ENCODE measurements around the gene GRM5.

The GRM5 gene

DNA sequence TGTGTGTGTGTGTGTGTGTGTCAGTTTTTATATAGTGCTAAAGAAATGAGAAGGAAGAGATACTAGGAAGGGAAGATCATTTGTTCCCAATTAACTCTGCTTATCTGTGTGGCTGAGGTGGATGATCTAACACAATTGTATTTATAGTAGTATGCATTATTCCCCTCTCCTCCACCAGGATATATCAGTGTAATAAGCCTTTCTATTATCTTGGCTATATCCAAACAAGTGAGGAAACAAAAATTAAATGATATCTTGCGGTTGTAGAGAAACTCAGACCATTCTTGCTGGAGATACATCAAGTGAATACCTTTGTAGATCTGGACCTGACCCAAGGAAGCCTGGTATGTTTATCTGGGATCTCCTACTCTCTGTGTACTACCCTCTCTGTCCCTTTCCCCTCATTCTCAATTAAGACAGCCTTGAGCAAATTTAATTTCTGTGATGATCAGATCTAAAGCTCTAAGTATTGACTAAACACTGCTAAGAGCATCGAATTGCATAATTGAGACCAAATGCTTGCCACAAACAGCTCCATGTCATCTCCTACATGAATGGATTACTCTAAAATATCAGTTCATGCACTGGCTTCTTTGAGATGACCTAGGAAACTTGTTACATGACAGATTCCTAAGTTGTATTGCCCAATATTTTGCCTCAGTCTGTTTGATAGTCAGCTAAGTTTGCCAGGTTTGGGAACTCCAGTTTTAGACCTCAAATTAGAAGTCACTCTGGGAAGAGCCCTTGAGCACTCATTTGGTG lies 543.0 kb downstream of the GRM5 start:
- no peak for DNase-seq (ENCODE audit: insufficient read length, low spot score)
- no peak for FAIRE-seq

DNA sequence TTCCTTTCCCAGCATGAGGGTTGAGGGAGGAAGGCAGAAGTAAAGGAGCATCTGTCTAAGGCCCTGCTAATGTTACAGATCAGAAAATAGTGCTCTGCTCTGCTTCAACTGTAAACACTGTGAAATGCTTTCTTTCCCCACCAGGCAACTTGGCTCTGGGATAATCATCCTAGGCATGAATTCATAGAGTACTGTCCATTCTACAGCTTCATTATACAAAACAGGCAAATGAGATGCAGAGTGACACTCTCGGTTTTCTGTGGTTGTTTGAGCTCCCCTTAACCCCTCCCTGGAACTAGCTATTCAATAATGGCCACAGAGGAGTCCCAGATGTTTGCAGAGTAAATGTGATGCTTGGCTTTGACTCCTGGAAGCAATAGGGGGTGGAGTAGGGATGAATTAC lies 544.0 kb downstream of the GRM5 start:
- FAIRE-seq (peak; percentile 13), DNase-seq (ENCODE audit: insufficient read length, low spot score) (no peak)
- no peak for TF ChIP-seq POLR2AphosphoS5 (IDR thresholded peaks at IDR 0.05; ENCODE audit: low read depth, low read length)
- TF ChIP-seq POLR2A (IDR thresholded peaks at IDR 0.05; ENCODE audit: low read depth, low read length), result no peak
- TF ChIP-seq TAF1 (IDR thresholded peaks at IDR 0.05; ENCODE audit: low read depth, low read length), result no peak

More for the DNA sequence above, 543.0 kb downstream of the GRM5 start:
- TF ChIP-seq PAX5 (IDR thresholded peaks at IDR 0.05; ENCODE audit: insufficient read depth, low read length, severe bottlenecking) (no peak), POLR2A (IDR thresholded peaks at IDR 0.05; ENCODE audit: low read depth, low read length) (no peak), POLR2AphosphoS5 (IDR thresholded peaks at IDR 0.05; ENCODE audit: low read depth, low read length) (no peak), POU2F2 (IDR thresholded peaks at IDR 0.05; ENCODE audit: low read depth, low read length) (no peak), SPI1 (IDR thresholded peaks at IDR 0.05; ENCODE audit: low read depth, low read length) (no peak), TAF1 (IDR thresholded peaks at IDR 0.05; ENCODE audit: low read depth, low read length) (no peak)

GRCh38 chr11:88521399-88521798 lies 544.4 kb downstream of the GRM5 start:
- TF ChIP-seq PAX5 (IDR thresholded peaks at IDR 0.05; ENCODE audit: insufficient read depth, low read length, severe bottlenecking) (no peak), POU2F2 (IDR thresholded peaks at IDR 0.05; ENCODE audit: low read depth, low read length) (no peak), POLR2AphosphoS5 (IDR thresholded peaks at IDR 0.05; ENCODE audit: low read depth, low read length) (no peak), SPI1 (IDR thresholded peaks at IDR 0.05; ENCODE audit: low read depth, low read length) (no peak), POLR2A (IDR thresholded peaks at IDR 0.05; ENCODE audit: low read depth, low read length) (no peak), TAF1 (IDR thresholded peaks at IDR 0.05; ENCODE audit: low read depth, low read length) (no peak)
- DNase-seq (ENCODE audit: insufficient read length, low spot score) (no peak), FAIRE-seq (no peak)

DNA sequence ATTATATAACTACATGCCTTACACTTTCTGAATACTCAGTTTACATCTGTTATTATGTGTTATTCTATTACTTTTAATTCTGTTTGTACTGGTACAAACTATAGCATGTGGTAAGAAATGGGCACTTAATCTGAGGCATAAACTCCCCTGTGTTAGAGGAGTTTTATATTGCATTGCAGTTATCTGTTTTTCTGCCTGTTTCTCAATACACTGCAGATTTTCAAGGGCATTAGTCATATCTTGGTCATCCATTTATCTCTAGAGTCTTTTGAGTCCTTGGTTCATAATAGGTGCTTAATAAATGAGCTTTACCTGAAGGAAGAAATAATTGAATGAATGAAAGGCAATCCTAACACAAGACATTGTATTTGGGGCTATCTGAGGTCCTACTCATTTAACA lies 545.4 kb downstream of the GRM5 start:
- FAIRE-seq (no peak), DNase-seq (ENCODE audit: insufficient read length, low spot score) (no peak)
- TF ChIP-seq SPI1 (IDR thresholded peaks at IDR 0.05; ENCODE audit: low read depth, low read length) (no peak), PAX5 (IDR thresholded peaks at IDR 0.05; ENCODE audit: insufficient read depth, low read length, severe bottlenecking) (no peak), POU2F2 (IDR thresholded peaks at IDR 0.05; ENCODE audit: low read depth, low read length) (no peak), POLR2A (IDR thresholded peaks at IDR 0.05; ENCODE audit: low read depth, low read length) (no peak), TAF1 (IDR thresholded peaks at IDR 0.05; ENCODE audit: low read depth, low read length) (no peak), POLR2AphosphoS5 (IDR thresholded peaks at IDR 0.05; ENCODE audit: low read depth, low read length) (no peak)

DNA sequence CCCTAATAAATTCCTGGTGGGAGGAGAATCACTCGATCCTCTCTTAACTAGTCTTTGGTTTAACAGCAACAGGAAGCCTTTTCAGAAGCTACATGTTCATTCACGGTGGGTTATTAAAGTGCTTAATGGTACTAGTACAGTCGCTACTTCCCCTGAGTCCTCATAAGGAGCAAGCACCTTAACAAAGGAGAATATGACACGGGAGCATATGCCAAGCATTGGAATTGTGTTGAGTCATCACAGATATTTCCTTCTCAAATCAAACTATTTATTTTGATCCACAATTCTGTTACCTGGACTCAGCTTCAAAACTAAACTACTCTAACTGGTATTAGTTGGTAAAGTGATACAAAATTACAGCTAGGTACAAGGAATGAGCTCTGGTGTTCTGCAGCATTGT lies 550.8 kb downstream of the GRM5 start:
- DNase-seq (ENCODE audit: insufficient read length, low spot score) (no peak), FAIRE-seq (no peak)
- TF ChIP-seq SPI1 (IDR thresholded peaks at IDR 0.05; ENCODE audit: low read depth, low read length) (no peak), TAF1 (IDR thresholded peaks at IDR 0.05; ENCODE audit: low read depth, low read length) (no peak), POU2F2 (IDR thresholded peaks at IDR 0.05; ENCODE audit: low read depth, low read length) (no peak), POLR2A (IDR thresholded peaks at IDR 0.05; ENCODE audit: low read depth, low read length) (no peak), PAX5 (IDR thresholded peaks at IDR 0.05; ENCODE audit: insufficient read depth, low read length, severe bottlenecking) (no peak), POLR2AphosphoS5 (IDR thresholded peaks at IDR 0.05; ENCODE audit: low read depth, low read length) (no peak)

DNA sequence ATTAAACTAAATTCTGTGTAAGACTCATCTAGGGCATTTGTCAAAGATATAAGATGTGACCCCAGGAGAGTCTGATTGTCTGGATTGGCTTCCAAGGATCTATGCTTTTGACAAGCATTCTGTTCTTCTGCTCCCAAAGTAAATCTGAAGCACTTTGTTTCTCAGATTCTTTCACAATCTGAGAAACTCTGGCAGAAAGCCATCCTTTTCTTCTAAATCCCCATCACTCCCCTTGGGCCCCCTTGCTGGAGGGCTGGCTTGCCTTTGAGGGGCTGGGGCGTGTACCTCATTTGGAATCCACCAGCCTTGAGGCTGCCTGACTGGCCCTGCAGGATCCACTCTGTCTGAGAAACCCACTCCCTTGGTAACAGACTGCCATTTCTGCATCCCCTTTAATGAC lies 554.8 kb downstream of the GRM5 start:
- FAIRE-seq, result no peak
- DNase-seq (ENCODE audit: insufficient read length, low spot score), result no peak
- TF ChIP-seq PAX5 (IDR thresholded peaks at IDR 0.05; ENCODE audit: insufficient read depth, low read length, severe bottlenecking) (no peak), POU2F2 (IDR thresholded peaks at IDR 0.05; ENCODE audit: low read depth, low read length) (no peak)

DNA sequence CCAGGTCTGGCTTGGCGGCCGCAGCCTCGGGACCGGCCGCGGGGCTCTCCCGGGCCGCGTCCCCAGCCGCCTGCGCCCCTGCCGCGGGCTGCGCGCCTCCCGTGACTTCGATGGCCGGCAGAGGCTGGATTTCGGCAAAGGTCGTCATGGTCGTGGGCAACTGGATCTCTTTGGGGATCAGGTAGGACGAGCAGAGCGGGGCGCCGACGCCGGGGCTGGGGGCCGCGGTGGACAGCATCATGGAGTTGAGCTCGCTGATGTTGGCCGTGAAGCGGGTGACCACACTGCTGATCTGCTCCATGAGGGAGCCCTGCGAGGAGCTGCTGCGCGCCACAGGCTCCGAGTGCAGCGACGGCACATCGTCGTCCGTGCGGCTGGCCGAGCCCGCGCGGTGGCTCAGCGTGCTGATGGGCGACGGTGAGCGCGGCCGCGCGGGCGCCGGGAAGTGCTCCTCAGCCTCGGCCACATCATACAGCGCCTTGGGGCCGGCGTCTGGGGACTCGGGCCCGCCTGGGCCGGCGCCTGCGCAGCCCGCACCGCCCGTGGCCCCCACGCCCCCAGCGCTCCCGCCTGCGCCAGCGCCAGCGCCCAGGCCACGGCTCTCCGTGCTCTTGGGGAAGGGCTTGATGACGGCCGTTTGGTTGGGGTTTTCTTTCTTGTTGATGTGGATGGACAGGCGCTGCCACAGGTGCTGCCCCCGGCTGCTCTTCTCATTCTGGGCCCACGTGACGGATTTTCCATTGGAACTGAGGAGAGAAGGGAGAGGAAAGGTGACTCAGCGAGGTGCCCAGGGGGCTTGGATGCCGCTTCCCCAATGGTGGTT lies 556.8 kb downstream of the GRM5 start:
- FAIRE-seq (peak; percentile 86), DNase-seq (ENCODE audit: insufficient read length, low spot score) (peak; percentile 44)
- no peak for TF ChIP-seq POU2F2 (IDR thresholded peaks at IDR 0.05; ENCODE audit: low read depth, low read length)
- TF ChIP-seq POLR2AphosphoS5 (IDR thresholded peaks at IDR 0.05; ENCODE audit: low read depth, low read length), result no peak
- no peak for TF ChIP-seq PAX5 (IDR thresholded peaks at IDR 0.05; ENCODE audit: insufficient read depth, low read length, severe bottlenecking)
- TF ChIP-seq SPI1 (IDR thresholded peaks at IDR 0.05; ENCODE audit: low read depth, low read length), result no peak
- no peak for TF ChIP-seq POLR2A (IDR thresholded peaks at IDR 0.05; ENCODE audit: low read depth, low read length)
- no peak for TF ChIP-seq TAF1 (IDR thresholded peaks at IDR 0.05; ENCODE audit: low read depth, low read length)

GRCh38 chr11:88508418-88508758 lies 557.4 kb downstream of the GRM5 start:
- TF ChIP-seq POLR2AphosphoS5 (IDR thresholded peaks at IDR 0.05; ENCODE audit: low read depth, low read length), result no peak
- DNase-seq (ENCODE audit: insufficient read length, low spot score) (no peak), FAIRE-seq (no peak)

DNA sequence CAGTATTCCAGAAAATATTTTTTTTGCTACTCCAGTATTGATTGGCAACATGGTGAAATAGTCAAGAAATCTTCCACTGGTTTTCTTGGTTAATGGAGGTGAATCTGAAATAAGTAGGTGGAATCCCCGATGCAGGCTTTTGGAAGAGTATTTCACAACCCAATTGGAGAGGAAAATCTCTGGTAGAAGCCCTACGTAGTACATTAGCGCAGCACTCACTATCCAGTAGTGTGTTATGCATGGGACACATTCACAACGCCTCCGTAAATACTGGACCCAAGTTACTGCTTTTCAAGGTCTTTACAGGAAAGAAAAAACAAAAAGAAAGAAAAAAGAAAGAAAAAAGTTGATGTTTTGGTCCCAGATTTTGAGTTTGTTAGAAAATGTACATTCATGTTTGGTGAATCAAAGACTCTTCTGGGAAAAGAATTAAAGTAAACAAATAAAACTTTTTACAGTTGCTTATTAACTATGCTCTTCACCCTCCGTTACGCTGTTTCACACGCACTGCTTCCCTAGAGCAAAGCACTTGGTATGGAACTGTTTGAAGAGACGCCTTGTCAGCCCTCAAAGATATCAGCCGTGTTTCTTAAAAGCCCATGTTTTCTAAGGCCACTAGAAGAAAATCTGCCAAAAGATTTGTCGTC lies 557.9 kb downstream of the GRM5 start:
- TF ChIP-seq POU2F2 (IDR thresholded peaks at IDR 0.05; ENCODE audit: low read depth, low read length) (no peak), POLR2A (IDR thresholded peaks at IDR 0.05; ENCODE audit: low read depth, low read length) (no peak), POLR2AphosphoS5 (IDR thresholded peaks at IDR 0.05; ENCODE audit: low read depth, low read length) (no peak), PAX5 (IDR thresholded peaks at IDR 0.05; ENCODE audit: insufficient read depth, low read length, severe bottlenecking) (no peak), SPI1 (IDR thresholded peaks at IDR 0.05; ENCODE audit: low read depth, low read length) (no peak), TAF1 (IDR thresholded peaks at IDR 0.05; ENCODE audit: low read depth, low read length) (no peak)
- FAIRE-seq, result no peak
- DNase-seq (ENCODE audit: insufficient read length, low spot score), result no peak
